DND-41 (cell line): ENCODE data around the gene HSD17B14.
"Not testable (repeated sequence)": the region's sequence is repeated elsewhere in the genome, so short reads cannot be mapped to it uniquely, and the experiment has no call there.

Experiments
- ATAC-seq: fragments of 200-7000 bp; cut with Tn5 transposase; 3 replicates; pipeline ENCODE4 v1.9.1; 2021; ENCODE audit warnings: low read depth; ENCODE audit not compliant: insufficient read depth
- DNase-seq: peaks from one replicate; pipeline ENCODE4 v3.0.0-alpha.2; 2020
- H2AFZ ChIP-seq: 2 replicates; pipeline ENCODE4 v1.6.0; 2012; ENCODE audit warnings: low read depth, low read length
- H3K27ac ChIP-seq: 2 replicates; pipeline ENCODE4 v1.5.1; 2012; ENCODE audit warnings: low read length, inconsistent platforms
- H3K27me3 ChIP-seq: fragments of 200-600 bp; sonication (generic); 2 replicates; pipeline ENCODE4 v1.6.0; 2012; ENCODE audit warnings: low read length, mild to moderate bottlenecking, inconsistent platforms; ENCODE audit not compliant: insufficient read depth, poor library complexity
- H3K36me3 ChIP-seq: 2 replicates; pipeline ENCODE4 v1.5.1; 2012; ENCODE audit warnings: low read length, inconsistent platforms; ENCODE audit not compliant: insufficient read depth
- H3K4me1 ChIP-seq: 2 replicates; pipeline ENCODE4 v1.5.1; 2012; ENCODE audit warnings: mild to moderate bottlenecking, low read length; ENCODE audit not compliant: insufficient read depth
- H3K4me2 ChIP-seq: 2 replicates; pipeline ENCODE4 v1.6.0; 2012; ENCODE audit warnings: mild to moderate bottlenecking, moderate library complexity, low read length, inconsistent platforms; ENCODE audit not compliant: insufficient read depth
- H3K4me3 ChIP-seq, 2 experiments: fragments of 200-600 bp in 1 of 2; shearing (Covaris generic) in 1 of 2; 2 replicates each; pipeline ENCODE4 v1.5.1; 2012 to 2016; ENCODE audit warnings: inconsistent platforms in 2 of 2, low read length in 2 of 2, mild to moderate bottlenecking in 2 of 2, low read depth in 1 of 2, moderate library complexity in 1 of 2
- H3K79me2 ChIP-seq: 2 replicates; pipeline ENCODE4 v1.6.0; 2012; ENCODE audit warnings: low read length, inconsistent platforms; ENCODE audit not compliant: insufficient read depth
- H3K9ac ChIP-seq: 2 replicates; pipeline ENCODE4 v1.6.0; 2012; ENCODE audit warnings: low read depth, mild to moderate bottlenecking, inconsistent platforms, low read length, moderate library complexity
- H3K9me3 ChIP-seq: 2 replicates; pipeline ENCODE4 v1.5.1; 2012; ENCODE audit warnings: low read length, moderate library complexity, mild to moderate bottlenecking, inconsistent platforms; ENCODE audit not compliant: insufficient read depth, severe bottlenecking
- H4K20me1 ChIP-seq: 2 replicates; pipeline ENCODE4 v1.6.0; 2012; ENCODE audit warnings: low read length; ENCODE audit not compliant: insufficient read depth
- EZH2 ChIP-seq: IDR thresholded peaks from 3 replicates; pipeline ENCODE4 v1.6.1; 2012; ENCODE audit warnings: borderline replicate concordance, low read depth, mild to moderate bottlenecking, moderate library complexity, low read length, inconsistent platforms; ENCODE audit not compliant: severe bottlenecking
- TF ChIP-seq, protein P1 (sequence below): IDR thresholded peaks from 2 replicates; pipeline ENCODE4 v1.5.1; 2012; ENCODE audit warnings: borderline replicate concordance, low read length, moderate library complexity, mild to moderate bottlenecking; ENCODE audit not compliant: poor library complexity, severe bottlenecking; ENCODE audit errors: extremely low read depth

HSD17B14 gene

DNA sequence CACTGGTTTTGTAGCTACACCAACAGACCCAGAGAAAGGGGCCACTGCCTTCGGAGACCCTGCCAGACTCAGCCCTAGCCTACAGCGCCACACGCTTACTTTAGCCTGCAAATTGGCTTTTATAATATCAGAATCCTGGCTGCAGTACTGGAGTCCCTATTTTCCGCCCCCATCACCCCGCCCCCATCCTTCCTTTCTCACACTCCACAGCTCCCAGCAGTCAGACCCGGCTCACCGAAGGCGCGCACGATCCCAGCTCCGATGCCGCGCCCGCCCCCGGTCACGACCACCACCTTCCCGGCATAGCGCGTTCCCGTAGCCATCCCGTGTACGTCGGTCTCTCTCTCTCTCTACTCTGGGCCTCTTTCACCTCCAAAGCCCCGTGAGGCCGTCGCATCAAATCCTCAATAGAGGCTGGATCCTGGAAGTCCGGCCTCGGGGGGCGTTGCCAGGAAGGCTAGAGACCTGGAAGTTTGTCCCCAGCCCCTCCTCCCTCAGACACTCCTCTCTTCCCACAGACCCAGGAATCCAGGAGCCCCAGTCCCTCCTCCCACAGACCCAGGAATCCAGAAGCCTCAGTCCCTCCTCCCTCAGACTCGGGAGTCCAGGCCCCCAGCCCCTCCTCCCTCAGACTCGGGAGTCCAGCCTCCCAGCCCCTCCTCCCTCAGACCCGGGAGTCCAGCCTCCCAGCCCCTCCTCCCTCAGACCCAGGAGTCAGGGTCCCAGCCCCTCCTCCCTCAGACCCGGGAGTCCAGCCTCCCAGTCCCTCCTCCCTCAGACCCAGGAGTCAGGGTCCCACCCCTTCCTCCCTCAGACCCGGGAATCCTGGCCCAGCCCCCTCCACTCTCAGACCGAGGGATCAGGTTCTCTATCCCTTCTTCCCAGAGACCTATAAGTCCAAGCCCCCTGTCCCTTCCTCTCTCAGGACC, at the start of gene HSD17B14:
Gene HSD17B14 (minus strand): TSS at position 403 of the 929 bp plus-strand sequence. CDS start 80 bp downstream, at position 323.
- peak within 1 kb of the TSS; percentile 19 to 58; a peak in 3 of 4 replicates for H3K4me3 ChIP-seq
- H3K27me3 ChIP-seq = no peaks in the 10 kb centered on the region
- ATAC-seq (no peak), DNase-seq (no peak)
- H3K4me1 ChIP-seq = peaks cover 18% of the 10 kb centered on the region
- H3K79me2 ChIP-seq = no peaks in the 10 kb centered on the region
- H4K20me1 ChIP-seq = no peaks in the 10 kb centered on the region
- TF ChIP-seq, protein P1, sequence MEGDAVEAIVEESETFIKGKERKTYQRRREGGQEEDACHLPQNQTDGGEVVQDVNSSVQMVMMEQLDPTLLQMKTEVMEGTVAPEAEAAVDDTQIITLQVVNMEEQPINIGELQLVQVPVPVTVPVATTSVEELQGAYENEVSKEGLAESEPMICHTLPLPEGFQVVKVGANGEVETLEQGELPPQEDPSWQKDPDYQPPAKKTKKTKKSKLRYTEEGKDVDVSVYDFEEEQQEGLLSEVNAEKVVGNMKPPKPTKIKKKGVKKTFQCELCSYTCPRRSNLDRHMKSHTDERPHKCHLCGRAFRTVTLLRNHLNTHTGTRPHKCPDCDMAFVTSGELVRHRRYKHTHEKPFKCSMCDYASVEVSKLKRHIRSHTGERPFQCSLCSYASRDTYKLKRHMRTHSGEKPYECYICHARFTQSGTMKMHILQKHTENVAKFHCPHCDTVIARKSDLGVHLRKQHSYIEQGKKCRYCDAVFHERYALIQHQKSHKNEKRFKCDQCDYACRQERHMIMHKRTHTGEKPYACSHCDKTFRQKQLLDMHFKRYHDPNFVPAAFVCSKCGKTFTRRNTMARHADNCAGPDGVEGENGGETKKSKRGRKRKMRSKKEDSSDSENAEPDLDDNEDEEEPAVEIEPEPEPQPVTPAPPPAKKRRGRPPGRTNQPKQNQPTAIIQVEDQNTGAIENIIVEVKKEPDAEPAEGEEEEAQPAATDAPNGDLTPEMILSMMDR = no peak
- TF ChIP-seq EZH2 = no peak
- peak within 1 kb of the TSS; percentile 65 for H3K27ac ChIP-seq
- no peaks in the 10 kb centered on the region for H3K36me3 ChIP-seq
- peak within 1 kb of the TSS; percentile 80 for H3K4me2 ChIP-seq
- peak within 1 kb of the TSS; percentile 84 for H2AFZ ChIP-seq
- peak within 1 kb of the TSS; percentile 62 for H3K9ac ChIP-seq
- H3K9me3 ChIP-seq = no peaks in the 10 kb centered on the region

DNA sequence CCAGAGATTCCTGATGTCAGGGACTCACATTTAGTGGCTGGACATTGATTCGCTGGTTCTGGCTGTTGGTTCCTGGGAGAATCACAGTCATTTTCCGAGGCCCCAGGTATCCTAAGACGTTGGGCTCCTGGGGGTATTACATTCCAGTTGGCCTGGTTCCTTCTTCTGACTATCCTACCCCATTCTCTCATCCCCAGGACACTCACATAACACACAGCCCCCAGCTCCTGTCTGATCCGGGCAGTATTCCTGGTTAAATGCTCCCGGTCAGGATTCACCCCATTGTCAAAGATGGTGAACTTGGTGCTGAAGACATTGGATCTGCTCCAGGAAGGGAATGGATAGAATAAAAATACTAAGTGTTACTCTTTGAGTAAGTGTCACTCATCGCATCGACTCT, 47.4 kb upstream of the HSD17B14 start:
- H3K27me3 ChIP-seq = no peaks in the 10 kb centered on the region
- H3K4me3 ChIP-seq = no peak overlapping the region
- DNase-seq (no peak), ATAC-seq (no peak)
- H4K20me1 ChIP-seq = no peaks in the 10 kb centered on the region
- H3K4me1 ChIP-seq = no peaks in the 10 kb centered on the region
- no peaks in the 10 kb centered on the region for H3K79me2 ChIP-seq
- no peaks in the 10 kb centered on the region for H3K36me3 ChIP-seq
- H3K9ac ChIP-seq = no peak overlapping the region
- no peak overlapping the region for H2AFZ ChIP-seq
- no peak overlapping the region for H3K27ac ChIP-seq
- TF ChIP-seq, protein P1 = no peak
- no peak for TF ChIP-seq EZH2
- H3K9me3 ChIP-seq = no peaks in the 10 kb centered on the region
- H3K4me2 ChIP-seq = no peak overlapping the region

DNA sequence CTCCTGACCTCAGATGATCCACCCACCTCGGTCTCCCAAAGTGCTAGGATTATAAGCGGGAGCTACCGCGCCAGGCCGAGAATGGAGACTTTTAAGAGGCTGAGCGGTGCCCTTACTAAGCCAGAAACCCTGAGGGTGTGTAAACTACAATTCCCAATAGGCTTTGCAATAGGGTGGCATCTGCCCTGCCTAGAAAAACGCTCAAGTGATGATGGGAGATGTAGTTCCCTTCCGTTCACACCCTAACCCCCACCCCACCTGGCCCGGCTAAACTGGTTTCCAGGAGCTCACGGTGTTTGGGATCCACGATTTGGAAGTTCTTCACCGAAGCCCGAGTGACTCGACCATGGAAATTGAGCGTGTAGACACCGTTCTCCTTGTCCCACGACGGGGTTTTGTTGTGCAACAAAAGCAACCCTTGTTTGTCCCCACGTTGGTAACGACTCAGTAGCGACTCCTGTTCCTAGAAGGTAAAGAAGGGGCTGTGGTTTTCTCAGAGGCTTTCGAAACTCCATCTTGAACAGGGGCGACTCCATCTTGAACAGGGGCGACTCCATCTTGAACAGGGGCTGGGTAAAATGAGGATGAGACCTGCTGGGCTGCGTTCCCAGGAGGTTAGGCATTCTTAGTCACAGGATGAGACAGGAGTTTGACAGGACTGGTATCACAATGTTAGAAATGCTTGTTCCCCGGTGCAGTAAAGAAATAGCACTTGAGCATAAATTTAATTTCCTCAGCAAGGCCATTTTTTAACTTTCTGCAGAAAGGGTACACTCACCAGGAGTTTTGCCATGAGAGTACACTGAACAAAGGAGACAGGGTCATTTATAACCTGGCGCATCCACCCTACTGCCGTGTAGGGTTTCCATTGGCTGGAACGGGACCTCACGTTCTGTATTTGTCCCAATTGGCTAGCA, 45.7 kb upstream of the HSD17B14 start:
- Histone ChIP-seq H3K9ac (no peak overlapping the region), H3K79me2 (no peaks in the 10 kb centered on the region), H3K36me3 (no peaks in the 10 kb centered on the region), H4K20me1 (no peaks in the 10 kb centered on the region), H3K27me3 (no peaks in the 10 kb centered on the region), H3K9me3 (no peaks in the 10 kb centered on the region), H3K4me3 (no peak overlapping the region), H2AFZ (peak overlapping the region; percentile 42; the same call in 1 of the 2 replicates), H3K4me1 (no peaks in the 10 kb centered on the region), H3K4me2 (no peak overlapping the region), H3K27ac (no peak overlapping the region)
- peak; percentile 36 for DNase-seq
- ATAC-seq = peak; percentile 87
- TF ChIP-seq, protein P1 = no peak
- TF ChIP-seq EZH2 = no peak

DNA sequence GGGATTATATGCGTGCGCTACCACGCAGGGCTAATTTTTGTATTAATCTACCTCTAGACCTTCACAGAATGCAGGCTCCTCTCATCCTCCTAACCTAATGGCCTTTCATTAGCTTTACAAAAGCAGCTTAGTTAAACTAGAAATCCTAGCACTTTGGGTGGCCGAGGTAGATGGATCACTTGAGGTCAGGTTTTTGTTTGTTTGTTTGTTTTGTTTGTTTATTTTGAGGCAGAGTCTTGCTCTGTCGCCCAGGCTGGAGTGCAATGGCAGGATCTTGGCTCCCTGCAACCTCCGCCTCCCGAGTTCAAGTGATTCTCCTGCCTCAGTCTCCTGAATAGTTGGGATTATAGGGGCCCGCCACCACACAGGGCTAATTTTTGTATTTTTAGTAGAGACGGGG, 43.4 kb upstream of the HSD17B14 start:
- H3K4me1 ChIP-seq = peaks cover 10% of the 10 kb centered on the region
- not testable (repeated sequence) for H3K9me3 ChIP-seq, H3K79me2 ChIP-seq, H3K9ac ChIP-seq, H3K4me2 ChIP-seq, H3K27me3 ChIP-seq, H4K20me1 ChIP-seq, H3K27ac ChIP-seq, DNase-seq, H3K4me3 ChIP-seq, H2AFZ ChIP-seq, ATAC-seq
- peaks cover 19% of the 10 kb centered on the region for H3K36me3 ChIP-seq
